ENCODE results near the gene FGF8.
A peak's percentile ranks its signal among the peaks of the same experiment; 100 is the strongest.

DNA sequence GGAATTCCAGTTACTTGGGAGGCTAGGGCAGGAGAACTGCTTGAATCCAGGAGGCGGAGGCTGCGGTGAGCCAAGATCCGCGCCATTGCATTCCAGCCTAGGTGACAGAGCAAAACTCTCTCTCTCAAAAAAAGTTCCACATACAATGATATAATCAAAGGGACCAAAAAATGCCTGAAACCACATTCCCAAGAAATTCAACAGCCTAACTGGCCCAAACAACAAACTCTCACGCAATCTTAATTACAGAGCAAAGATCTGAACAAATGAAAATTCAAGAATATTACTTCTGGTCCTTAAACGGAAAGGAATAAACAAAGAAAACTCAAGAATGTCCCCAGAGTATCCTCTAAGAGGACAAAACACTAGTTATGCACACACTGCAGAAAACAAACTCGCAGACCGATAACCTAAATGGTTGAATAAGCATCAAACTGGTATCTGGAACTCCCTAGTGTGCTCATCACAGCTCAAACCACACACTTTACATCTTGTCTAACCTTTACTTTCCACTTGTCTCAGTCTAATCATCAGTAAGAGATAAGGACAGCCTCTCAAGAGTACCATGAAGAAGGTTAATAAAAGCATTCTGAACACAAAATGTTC is 38.7 kb upstream of the FGF8 start:
- TF ChIP-seq MAFK (IDR thresholded peaks at IDR 0.05; ENCODE audit: low read depth, low read length) (0 out of 2 replicates have a peak, but pooled peaks have one; percentile 8), POLR2A (IDR thresholded peaks at IDR 0.05; ENCODE audit: low read depth, low read length) (no peak), MXI1 (IDR thresholded peaks at IDR 0.05; ENCODE audit: borderline replicate concordance, low read depth, low read length) (no peak), CHD1 (IDR thresholded peaks at IDR 0.05; ENCODE audit: low read depth, low read length) (no peak)
- TF ChIP-seq, protein P1, sequence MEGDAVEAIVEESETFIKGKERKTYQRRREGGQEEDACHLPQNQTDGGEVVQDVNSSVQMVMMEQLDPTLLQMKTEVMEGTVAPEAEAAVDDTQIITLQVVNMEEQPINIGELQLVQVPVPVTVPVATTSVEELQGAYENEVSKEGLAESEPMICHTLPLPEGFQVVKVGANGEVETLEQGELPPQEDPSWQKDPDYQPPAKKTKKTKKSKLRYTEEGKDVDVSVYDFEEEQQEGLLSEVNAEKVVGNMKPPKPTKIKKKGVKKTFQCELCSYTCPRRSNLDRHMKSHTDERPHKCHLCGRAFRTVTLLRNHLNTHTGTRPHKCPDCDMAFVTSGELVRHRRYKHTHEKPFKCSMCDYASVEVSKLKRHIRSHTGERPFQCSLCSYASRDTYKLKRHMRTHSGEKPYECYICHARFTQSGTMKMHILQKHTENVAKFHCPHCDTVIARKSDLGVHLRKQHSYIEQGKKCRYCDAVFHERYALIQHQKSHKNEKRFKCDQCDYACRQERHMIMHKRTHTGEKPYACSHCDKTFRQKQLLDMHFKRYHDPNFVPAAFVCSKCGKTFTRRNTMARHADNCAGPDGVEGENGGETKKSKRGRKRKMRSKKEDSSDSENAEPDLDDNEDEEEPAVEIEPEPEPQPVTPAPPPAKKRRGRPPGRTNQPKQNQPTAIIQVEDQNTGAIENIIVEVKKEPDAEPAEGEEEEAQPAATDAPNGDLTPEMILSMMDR (conservative IDR thresholded peaks at IDR 0.05; ENCODE audit: low read depth, low read length) = no peak
